OCI-LY1 (cell line): ENCODE data around the gene SEMA4F.

ENCODE experiments used
- H2AFZ ChIP-seq: fragments of 200-600 bp; sonication (generic), shearing (Covaris generic); 2 replicates; pipeline ENCODE4 v1.6.0; 2014; ENCODE audit warnings: antibody characterized with exemption, mild to moderate bottlenecking, low read length
- H3F3A ChIP-seq: fragments of 200-600 bp; sonication (generic), shearing (Covaris generic); 2 replicates; pipeline ENCODE4 v1.6.0; 2014; ENCODE audit warnings: mild to moderate bottlenecking, antibody characterized with exemption, low read length, moderate library complexity; ENCODE audit not compliant: insufficient read depth
- H3K27ac ChIP-seq: fragments of 200-600 bp; sonication (generic); 2 replicates; pipeline ENCODE4 v1.5.1; 2014; ENCODE audit warnings: low read length, mixed run types, mild to moderate bottlenecking, low read depth; ENCODE audit not compliant: poor library complexity, severe bottlenecking
- H3K27me3 ChIP-seq: fragments of 200-600 bp; sonication (generic); 2 replicates; pipeline ENCODE4 v1.6.0; 2014; ENCODE audit warnings: antibody characterized with exemption, mild to moderate bottlenecking, low read length, moderate library complexity; ENCODE audit not compliant: insufficient read depth
- H3K36me3 ChIP-seq: fragments of 200-600 bp; sonication (generic); 2 replicates; pipeline ENCODE4 v1.6.1; 2014; ENCODE audit warnings: mild to moderate bottlenecking, antibody characterized with exemption, low read length, moderate library complexity, mixed read lengths; ENCODE audit not compliant: insufficient read depth
- H3K4me1 ChIP-seq: fragments of 200-600 bp; sonication (generic); 2 replicates; pipeline ENCODE4 v1.5.1; 2014; ENCODE audit warnings: mild to moderate bottlenecking, low read length, moderate library complexity; ENCODE audit not compliant: insufficient read depth, severe bottlenecking
- H3K4me2 ChIP-seq: fragments of 200-600 bp; sonication (generic), shearing (Covaris generic); 2 replicates; pipeline ENCODE4 v1.6.1; 2014; ENCODE audit warnings: low read length
- H3K4me3 ChIP-seq: fragments of 200-600 bp; sonication (generic); 2 replicates; pipeline ENCODE4 v1.5.1; 2014; ENCODE audit warnings: low read length, low read depth, mild to moderate bottlenecking, mixed read lengths; ENCODE audit not compliant: poor library complexity, severe bottlenecking
- H3K79me2 ChIP-seq: fragments of 200-600 bp; shearing (Covaris generic); 2 replicates; pipeline ENCODE4 v1.6.1; 2016; ENCODE audit warnings: mixed run types, low read length, mixed read lengths; ENCODE audit not compliant: insufficient read depth
- H3K9ac ChIP-seq: fragments of 200-600 bp; sonication (generic), shearing (Covaris generic); 2 replicates; pipeline ENCODE4 v1.6.1; 2014; ENCODE audit warnings: mild to moderate bottlenecking, low read length, mixed read lengths
- H3K9me2 ChIP-seq: fragments of 200-600 bp; sonication (generic), shearing (Covaris generic); 2 replicates; pipeline ENCODE4 v1.6.1; 2014; ENCODE audit warnings: low read depth, mild to moderate bottlenecking, low read length, mixed read lengths
- H3K9me3 ChIP-seq: fragments of 200-600 bp; shearing (Covaris generic); 2 replicates; pipeline ENCODE4 v1.6.1; 2014; ENCODE audit warnings: low read length, mixed read lengths
- H4K20me1 ChIP-seq: fragments of 200-600 bp; sonication (generic), shearing (Covaris generic); 2 replicates; pipeline ENCODE4 v1.6.0; 2016; ENCODE audit warnings: mild to moderate bottlenecking, low read length; ENCODE audit not compliant: insufficient read depth
- EZH2 ChIP-seq: fragments of 200-600 bp; sonication (generic), shearing (Covaris generic); IDR thresholded peaks from 2 replicates; pipeline ENCODE4 v1.8.0; 2017; ENCODE audit warnings: borderline replicate concordance, mixed run types, mild to moderate bottlenecking, antibody characterized with exemption, low read length, moderate library complexity, mixed read lengths
- TF ChIP-seq, protein P1 (sequence below): fragments of 200-600 bp; sonication (generic), shearing (Covaris generic); IDR thresholded peaks from 2 replicates; pipeline ENCODE4 v1.5.1; 2017; ENCODE audit warnings: mild to moderate bottlenecking, antibody characterized with exemption, low read length, moderate library complexity, mixed read lengths

Gene SEMA4F

DNA sequence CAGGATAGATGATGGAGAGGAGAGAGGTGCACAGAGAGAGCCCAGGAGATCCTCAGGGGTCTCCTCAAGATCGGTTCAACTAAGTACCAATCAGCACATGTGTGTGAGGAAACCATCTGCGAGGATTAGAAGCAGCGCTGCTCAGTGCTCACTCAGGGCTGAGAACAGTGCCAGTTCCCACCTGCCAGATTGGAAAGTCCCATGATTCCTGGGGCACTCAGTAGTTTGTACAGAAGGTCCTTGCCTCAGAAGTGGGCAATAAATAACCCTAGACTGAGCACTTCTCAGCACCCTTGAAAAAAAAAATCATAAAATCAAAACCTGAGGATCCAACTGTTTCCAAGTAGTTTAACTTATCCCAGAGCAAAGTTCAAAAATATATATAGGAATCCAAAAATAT is 53.8 kb downstream of the SEMA4F start:
- Histone ChIP-seq H4K20me1 (no peaks in the 10 kb centered on the region), H3K9me2 (no peaks in the 10 kb centered on the region), H3K4me2 (no peak overlapping the region), H3K4me1 (no peaks in the 10 kb centered on the region), H2AFZ (no peak overlapping the region), H3K4me3 (no peak overlapping the region), H3F3A (no peaks in the 10 kb centered on the region), H3K9me3 (no peaks in the 10 kb centered on the region), H3K79me2 (no peaks in the 10 kb centered on the region), H3K27me3 (no peaks in the 10 kb centered on the region), H3K36me3 (no peaks in the 10 kb centered on the region), H3K9ac (no peak overlapping the region), H3K27ac (no peak overlapping the region)
- TF ChIP-seq EZH2 = no peak
- TF ChIP-seq, protein P1, sequence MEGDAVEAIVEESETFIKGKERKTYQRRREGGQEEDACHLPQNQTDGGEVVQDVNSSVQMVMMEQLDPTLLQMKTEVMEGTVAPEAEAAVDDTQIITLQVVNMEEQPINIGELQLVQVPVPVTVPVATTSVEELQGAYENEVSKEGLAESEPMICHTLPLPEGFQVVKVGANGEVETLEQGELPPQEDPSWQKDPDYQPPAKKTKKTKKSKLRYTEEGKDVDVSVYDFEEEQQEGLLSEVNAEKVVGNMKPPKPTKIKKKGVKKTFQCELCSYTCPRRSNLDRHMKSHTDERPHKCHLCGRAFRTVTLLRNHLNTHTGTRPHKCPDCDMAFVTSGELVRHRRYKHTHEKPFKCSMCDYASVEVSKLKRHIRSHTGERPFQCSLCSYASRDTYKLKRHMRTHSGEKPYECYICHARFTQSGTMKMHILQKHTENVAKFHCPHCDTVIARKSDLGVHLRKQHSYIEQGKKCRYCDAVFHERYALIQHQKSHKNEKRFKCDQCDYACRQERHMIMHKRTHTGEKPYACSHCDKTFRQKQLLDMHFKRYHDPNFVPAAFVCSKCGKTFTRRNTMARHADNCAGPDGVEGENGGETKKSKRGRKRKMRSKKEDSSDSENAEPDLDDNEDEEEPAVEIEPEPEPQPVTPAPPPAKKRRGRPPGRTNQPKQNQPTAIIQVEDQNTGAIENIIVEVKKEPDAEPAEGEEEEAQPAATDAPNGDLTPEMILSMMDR = no peak

DNA sequence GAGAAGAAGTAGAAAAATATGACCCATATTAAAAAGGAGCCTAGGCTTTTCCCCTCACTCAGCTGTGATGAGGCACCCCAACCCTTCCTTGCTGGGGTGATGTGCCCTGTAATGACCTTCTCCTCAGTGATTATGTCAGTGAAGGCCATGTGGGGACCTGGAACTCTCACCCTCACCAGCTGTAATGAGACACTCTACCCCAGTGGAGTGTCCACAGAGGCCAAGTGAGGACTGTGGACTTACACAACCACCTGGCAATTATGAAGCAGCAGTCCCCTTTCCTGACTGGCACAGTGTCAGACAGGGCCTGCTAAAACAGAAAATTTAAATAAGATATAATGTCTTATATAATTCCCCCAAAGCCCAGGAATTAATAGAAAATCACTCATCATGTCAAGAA is 54.2 kb downstream of the SEMA4F start:
- no peak overlapping the region for H3K27ac ChIP-seq
- no peaks in the 10 kb centered on the region for H3K79me2 ChIP-seq
- no peaks in the 10 kb centered on the region for H3K27me3 ChIP-seq
- no peak overlapping the region for H3K4me2 ChIP-seq
- TF ChIP-seq, protein P1 = no peak
- no peak for TF ChIP-seq EZH2
- no peak overlapping the region for H3K9ac ChIP-seq
- H3K9me2 ChIP-seq = no peaks in the 10 kb centered on the region
- no peaks in the 10 kb centered on the region for H3F3A ChIP-seq
- no peaks in the 10 kb centered on the region for H3K36me3 ChIP-seq
- no peaks in the 10 kb centered on the region for H3K9me3 ChIP-seq
- H3K4me3 ChIP-seq = no peak overlapping the region
- H3K4me1 ChIP-seq = no peaks in the 10 kb centered on the region
- H2AFZ ChIP-seq = no peak overlapping the region
- no peaks in the 10 kb centered on the region for H4K20me1 ChIP-seq

DNA sequence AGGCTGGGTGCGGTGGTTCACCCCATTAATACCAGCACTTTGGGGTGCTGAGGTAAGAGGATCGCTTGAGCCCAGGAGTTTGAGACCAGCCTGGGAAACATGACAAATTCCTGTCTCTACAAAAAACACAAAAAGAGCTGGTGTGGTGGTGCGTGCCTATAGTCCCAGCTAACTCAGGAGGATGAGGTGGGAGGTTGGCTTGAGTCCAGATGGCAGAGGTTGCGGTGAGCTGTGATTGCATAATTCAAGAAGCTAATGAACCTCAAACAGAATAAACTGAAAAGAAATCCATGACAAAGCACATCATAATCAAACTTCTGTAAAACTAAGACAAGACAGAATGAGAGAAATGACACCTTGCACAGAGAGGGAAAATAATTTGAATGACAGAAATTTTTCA is 54.8 kb downstream of the SEMA4F start:
- H3K9me2 ChIP-seq = no peaks in the 10 kb centered on the region
- no peaks in the 10 kb centered on the region for H4K20me1 ChIP-seq
- no peak overlapping the region for H3K9ac ChIP-seq
- H3K4me3 ChIP-seq = no peak overlapping the region
- no peaks in the 10 kb centered on the region for H3F3A ChIP-seq
- H3K79me2 ChIP-seq = no peaks in the 10 kb centered on the region
- no peaks in the 10 kb centered on the region for H3K27me3 ChIP-seq
- H3K27ac ChIP-seq = no peak overlapping the region
- H3K4me2 ChIP-seq = no peak overlapping the region
- H3K36me3 ChIP-seq = no peaks in the 10 kb centered on the region
- no peaks in the 10 kb centered on the region for H3K9me3 ChIP-seq
- no peaks in the 10 kb centered on the region for H3K4me1 ChIP-seq
- TF ChIP-seq, protein P1 = no peak
- TF ChIP-seq EZH2 = no peak
- no peak overlapping the region for H2AFZ ChIP-seq
